Skeletal muscle tissue (tissue), 4 donors: Measurements from ENCODE around the gene EIF4G3. TPM values are rescaled to one million over a fixed set of nuclear protein-coding genes. Genes with fewer than 3 reads are reported as not detected.

Experiments used
- H3K27ac ChIP-seq: one replicate; pipeline ENCODE4 v1.7.0; 2013; ENCODE audit warnings: mild to moderate bottlenecking, low read depth, low read length, inconsistent platforms
- H3K27me3 ChIP-seq, 3 donors: one replicate each; pipeline ENCODE4 v1.7.0; 2013; ENCODE audit warnings: low read length in 3 of 3; ENCODE audit not compliant: control insufficient read depth in 3 of 3, insufficient read depth in 3 of 3
- H3K36me3 ChIP-seq, 3 donors: one replicate each; pipeline ENCODE4 v1.7.0; 2013; ENCODE audit warnings: low read length in 3 of 3; ENCODE audit not compliant: control insufficient read depth in 3 of 3, insufficient read depth in 3 of 3
- H3K4me1 ChIP-seq, 3 donors: one replicate each; pipeline ENCODE4 v1.7.0; 2013; ENCODE audit warnings: low read length in 3 of 3, mild to moderate bottlenecking in 3 of 3; ENCODE audit not compliant: control insufficient read depth in 3 of 3, insufficient read depth in 3 of 3
- H3K4me3 ChIP-seq, 3 donors: one replicate each; pipeline ENCODE4 v1.7.0; 2013; ENCODE audit warnings: low read length in 3 of 3
- H3K9ac ChIP-seq, 3 donors: one replicate each; pipeline ENCODE4 v1.7.0; 2013; ENCODE audit warnings: low read length in 3 of 3, mild to moderate bottlenecking in 3 of 3, moderate library complexity in 2 of 3, low read depth in 1 of 3
- H3K9me3 ChIP-seq, 3 donors: one replicate each; pipeline ENCODE4 v1.7.0; 2013; ENCODE audit warnings: low read length in 3 of 3; ENCODE audit not compliant: control insufficient read depth in 3 of 3
- total RNA-seq: library from RNA; depleted of rRNA; stranded (reverse); fragments of >200 nt; gene quantifications from one replicate; pipeline ENCODE4 v1.2.3, GENCODE V29; 2014
- donor health status: Osteomylitis.

Gene EIF4G3
- total RNA-seq, 1 donor from 2014 or later: 23.5 TPM

DNA sequence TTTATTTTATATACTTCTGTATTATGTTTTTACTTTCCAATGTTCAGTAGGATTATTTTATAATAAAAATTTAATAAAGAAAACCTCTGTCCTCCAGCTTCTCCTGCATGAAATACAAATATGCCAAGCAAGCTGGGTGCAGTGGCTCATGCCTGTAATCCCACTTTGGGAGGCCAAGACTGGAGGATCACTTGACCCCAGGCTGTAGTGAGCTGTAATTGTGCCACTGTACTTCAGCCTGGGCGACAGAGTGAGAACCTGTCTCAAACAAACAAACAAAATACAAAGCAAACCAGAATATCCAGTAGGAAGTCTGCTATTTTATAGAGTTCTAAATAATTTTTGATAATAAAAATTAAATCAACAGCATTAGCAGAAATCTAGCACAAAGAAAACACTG, 168.8 kb downstream of the EIF4G3 start:
- Histone ChIP-seq H3K27ac (no peak overlapping the region), H3K4me1 (peaks cover 3 to 8% (median 7%) of the 10 kb centered on the region in 3 donors), H3K9me3 (no peaks in the 10 kb centered on the region), H3K27me3 (no peaks in the 10 kb centered on the region), H3K9ac (no peak overlapping the region), H3K36me3 (no peaks in the 10 kb centered on the region), H3K4me3 (no peak overlapping the region)

DNA sequence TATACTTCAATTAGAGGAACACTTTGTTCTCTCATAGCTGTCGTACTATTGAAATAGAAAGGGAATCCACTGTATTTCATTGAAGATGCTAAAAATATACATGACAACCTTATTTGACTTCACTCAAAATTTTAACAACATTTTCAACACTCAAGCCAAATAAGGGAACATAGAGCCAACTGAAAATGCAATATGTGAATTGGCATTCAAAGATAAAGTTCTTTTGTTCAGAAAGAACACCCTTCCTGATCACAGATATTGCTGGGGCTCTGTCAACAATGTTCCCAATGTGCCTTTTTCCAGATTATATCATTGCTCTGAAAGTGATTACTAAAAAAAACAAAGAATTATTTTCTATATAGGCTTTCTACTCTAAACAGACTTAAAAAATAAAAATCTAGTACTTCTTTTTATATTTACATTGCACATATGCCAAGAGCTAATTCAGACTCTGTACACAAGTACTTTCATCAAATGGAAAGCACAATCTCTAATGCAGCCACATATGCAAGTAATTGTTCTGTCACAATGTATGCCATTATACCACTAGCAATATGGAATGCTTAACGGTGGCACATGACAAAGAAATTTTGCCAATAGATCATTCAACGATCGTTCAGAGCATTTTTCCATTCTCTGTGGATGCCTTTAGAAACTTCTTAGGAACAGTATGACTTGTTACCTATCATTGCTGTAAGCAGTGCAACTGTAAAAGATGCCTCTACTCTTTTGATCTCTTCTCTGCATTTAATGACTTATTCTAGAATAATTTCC, 171.0 kb downstream of the EIF4G3 start:
- Histone ChIP-seq H3K27me3 (no peaks in the 10 kb centered on the region), H3K9me3 (no peaks in the 10 kb centered on the region), H3K36me3 (no peaks in the 10 kb centered on the region), H3K9ac (peak overlapping the region in 1 of 3 donors; percentile 28), H3K4me1 (peaks cover 7 to 9% (median 8%) of the 10 kb centered on the region in 3 donors), H3K4me3 (no peak overlapping the region), H3K27ac (peak overlapping the region; percentile 11)

DNA sequence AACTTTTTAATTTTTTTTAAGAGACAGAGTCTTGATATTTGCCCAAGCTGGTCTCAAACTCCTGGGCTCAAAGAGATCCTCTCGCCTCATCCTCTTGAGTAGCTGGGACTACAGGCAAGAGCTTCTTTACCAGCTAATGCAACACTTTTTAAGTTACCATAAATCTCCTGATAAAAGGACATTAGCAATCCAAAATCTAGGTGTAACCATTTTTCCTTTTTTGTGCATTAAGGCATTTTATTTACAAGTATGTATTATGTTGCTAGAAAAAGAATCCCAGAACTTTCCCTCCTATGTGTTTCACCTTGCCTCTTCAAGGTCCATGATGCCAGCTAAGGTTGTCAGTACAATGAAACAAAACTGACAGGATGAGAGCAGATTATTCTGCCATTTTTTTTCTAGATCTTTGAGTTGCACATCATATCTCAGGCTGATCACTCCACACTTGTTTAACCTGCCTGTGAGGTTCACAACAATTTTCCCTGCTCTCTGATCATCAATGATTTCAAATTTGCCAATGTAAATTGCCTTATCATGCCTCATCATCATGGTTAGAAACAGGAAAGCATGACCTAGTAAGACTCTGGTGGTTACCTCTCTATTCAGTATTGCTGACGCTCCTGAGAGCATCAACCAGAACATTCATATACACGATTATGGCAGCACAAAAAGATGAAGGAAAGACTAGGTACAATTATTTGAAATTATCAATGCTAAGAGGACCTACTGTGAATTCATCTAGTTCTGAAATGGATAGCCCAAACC, 173.2 kb downstream of the EIF4G3 start:
- Histone ChIP-seq H3K27me3 (no peaks in the 10 kb centered on the region), H3K4me3 (no peak overlapping the region), H3K27ac (no peak overlapping the region), H3K36me3 (no peaks in the 10 kb centered on the region), H3K4me1 (peaks cover 10 to 15% (median 14%) of the 10 kb centered on the region in 3 donors), H3K9me3 (no peaks in the 10 kb centered on the region), H3K9ac (no peak overlapping the region)

DNA sequence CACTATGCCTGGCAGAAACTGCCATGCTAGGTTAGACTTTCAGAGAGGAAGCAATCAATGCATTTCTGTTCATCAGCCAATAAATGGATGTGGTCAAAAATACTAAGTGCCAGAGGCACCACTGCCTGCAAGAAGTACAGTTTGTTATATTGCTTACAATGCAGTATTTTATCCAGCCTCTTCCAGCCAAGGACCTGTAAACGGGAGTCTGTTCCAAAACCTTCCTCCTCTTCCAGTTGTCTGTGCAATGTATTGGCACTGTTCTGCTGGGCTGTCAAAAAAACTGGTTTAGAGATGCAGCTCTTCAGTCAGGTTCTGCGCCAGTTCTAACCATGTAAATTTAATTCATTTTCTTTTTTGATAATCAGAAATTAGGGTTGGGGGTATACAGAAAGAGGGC, 175.7 kb downstream of the EIF4G3 start:
- no peak overlapping the region for H3K9ac ChIP-seq
- H3K4me1 ChIP-seq: peaks cover 13 to 15% (median 13%) of the 10 kb centered on the region in 3 donors
- H3K4me3 ChIP-seq: no peak overlapping the region
- H3K27me3 ChIP-seq: no peaks in the 10 kb centered on the region
- H3K36me3 ChIP-seq: no peaks in the 10 kb centered on the region
- no peak overlapping the region for H3K27ac ChIP-seq
- H3K9me3 ChIP-seq: no peaks in the 10 kb centered on the region

GRCh38 chr1:21000245-21000594, 176.5 kb downstream of the EIF4G3 start:
- Histone ChIP-seq H3K27me3 (no peaks in the 10 kb centered on the region), H3K36me3 (no peaks in the 10 kb centered on the region), H3K9ac (no peak overlapping the region), H3K9me3 (no peaks in the 10 kb centered on the region), H3K4me3 (no peak overlapping the region), H3K27ac (no peak overlapping the region), H3K4me1 (peaks cover 9 to 15% (median 10%) of the 10 kb centered on the region in 3 donors)

GRCh38 chr1:20999525-21000244, 177.0 kb downstream of the EIF4G3 start:
- Histone ChIP-seq H3K27ac (no peak overlapping the region), H3K9ac (peak overlapping the region in 1 of 3 donors; percentile 6), H3K27me3 (no peaks in the 10 kb centered on the region), H3K4me3 (no peak overlapping the region), H3K36me3 (no peaks in the 10 kb centered on the region), H3K9me3 (no peaks in the 10 kb centered on the region), H3K4me1 (peaks cover 7 to 12% (median 10%) of the 10 kb centered on the region in 3 donors)

DNA sequence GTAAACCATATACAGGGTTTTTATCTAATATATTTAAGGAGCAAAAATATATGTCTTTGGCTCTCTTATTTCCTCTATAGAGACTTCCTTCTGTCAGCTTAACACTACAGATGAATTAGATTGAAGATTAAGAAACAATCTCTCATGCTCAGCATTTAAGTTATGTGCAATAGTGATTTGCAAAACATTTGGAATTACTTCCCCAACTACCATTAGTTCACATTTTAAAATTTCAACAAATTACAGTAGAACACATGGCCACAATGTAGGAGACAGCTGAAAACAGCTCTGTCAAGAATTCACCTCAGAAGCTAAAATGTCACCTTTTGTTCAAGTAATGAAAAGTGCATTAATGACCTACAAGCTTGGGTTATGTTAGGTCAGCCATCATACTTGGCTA, 177.9 kb downstream of the EIF4G3 start:
- no peaks in the 10 kb centered on the region for H3K36me3 ChIP-seq
- no peak overlapping the region for H3K9ac ChIP-seq
- no peak overlapping the region for H3K4me3 ChIP-seq
- H3K4me1 ChIP-seq: peaks cover 6 to 12% (median 9%) of the 10 kb centered on the region in 3 donors
- H3K9me3 ChIP-seq: no peaks in the 10 kb centered on the region
- no peaks in the 10 kb centered on the region for H3K27me3 ChIP-seq
- H3K27ac ChIP-seq: no peak overlapping the region

- no peak overlapping the region for H3K4me3 ChIP-seq
- H3K4me1 ChIP-seq: peaks cover 6 to 12% (median 7%) of the 10 kb centered on the region in 3 donors
- H3K9ac ChIP-seq: no peak overlapping the region
- H3K27ac ChIP-seq: no peak overlapping the region
- H3K36me3 ChIP-seq: no peaks in the 10 kb centered on the region
- H3K27me3 ChIP-seq: no peaks in the 10 kb centered on the region
- H3K9me3 ChIP-seq: no peaks in the 10 kb centered on the region
These were observed 179.0 kb downstream of the EIF4G3 start for GRCh38 chr1:20997602-20998224.

- H3K4me3 ChIP-seq: no peak overlapping the region
These were observed 180.1 kb downstream of the EIF4G3 start for GRCh38 chr1:20996554-20996953.

More at GRCh38 chr1:20996554-20996953, 180.1 kb downstream of the EIF4G3 start:
- Histone ChIP-seq H3K27me3 (no peaks in the 10 kb centered on the region), H3K9me3 (no peaks in the 10 kb centered on the region), H3K4me1 (peaks cover 12 to 21% (median 14%) of the 10 kb centered on the region in 3 donors), H3K9ac (no peak overlapping the region), H3K27ac (no peak overlapping the region), H3K36me3 (no peaks in the 10 kb centered on the region)
